Upper lobe of left lung (tissue), 6 donors: ENCODE data around the gene ZC3H14. TPM values are rescaled to one million over a fixed set of nuclear protein-coding genes. Genes with fewer than 3 reads are reported as not detected.
A peak's percentile ranks its signal among the peaks of the same experiment; 100 is the strongest.
"Not testable (repeated sequence)": the region's sequence is repeated elsewhere in the genome, so short reads cannot be mapped to it uniquely, and the experiment has no call there.

Source experiments
- ATAC-seq, 2 donors: fragments of 200-7000 bp; cut with Tn5 transposase; one replicate each; pipeline ENCODE4 v1.9.1; 2022; ENCODE audit warnings: mild to moderate bottlenecking in 2 of 2, moderate library complexity in 2 of 2; ENCODE audit not compliant: low FRiP score in 2 of 2
- DNase-seq, 2 donors: peaks; one replicate each; pipeline ENCODE4 v3.0.0-alpha.2; 2019 to 2020
- H3K27ac ChIP-seq, 4 donors: fragments of 200-600 bp; sonication (generic); one replicate each; pipeline ENCODE4 v1.5.1; 2016 to 2019
- H3K27me3 ChIP-seq, 4 donors: fragments of 200-600 bp; sonication (generic); one replicate each; pipeline ENCODE4 v1.5.1; 2017 to 2019
- H3K36me3 ChIP-seq, 4 donors: fragments of 200-600 bp; sonication (generic); one replicate each; pipeline ENCODE4 v1.5.1; 2016 to 2019
- H3K4me1 ChIP-seq, 4 donors: fragments of 200-600 bp; sonication (generic); one replicate each; pipeline ENCODE4 v1.5.1; 2018 to 2019
- H3K4me3 ChIP-seq, 4 donors: fragments of 200-600 bp; sonication (generic); one replicate each; pipeline ENCODE4 v1.5.1; 2017 to 2019; ENCODE audit warnings: mild to moderate bottlenecking in 2 of 4, moderate library complexity in 1 of 4
- H3K9me3 ChIP-seq, 4 donors: fragments of 200-600 bp; sonication (generic); one replicate each; pipeline ENCODE4 v1.5.1; 2018 to 2019
- CTCF ChIP-seq, 6 experiments: fragments of 450-650 bp in 4 of 6; fragments of 200-600 bp in 2 of 6; sonication (generic) in 2 of 6; IDR thresholded peaks; one replicate each; pipeline ENCODE4 v1.5.1; 2016 to 2019; ENCODE audit warnings: antibody characterized with exemption in 6 of 6
- EP300 ChIP-seq, 4 donors: sonication (generic); formaldehyde crosslinking; IDR thresholded peaks; one replicate each; pipeline ENCODE4 v1.5.1; 2017; ENCODE audit warnings: antibody characterized with exemption in 4 of 4, control low read depth in 2 of 4
- POLR2A ChIP-seq, 4 donors: fragments of 450-650 bp; IDR thresholded peaks; one replicate each; pipeline ENCODE4 v1.5.1; 2016 to 2017; ENCODE audit warnings: antibody characterized with exemption in 4 of 4, mild to moderate bottlenecking in 2 of 4
- POLR2AphosphoS5 ChIP-seq, 2 donors: sonication (generic); formaldehyde crosslinking; IDR thresholded peaks; one replicate each; pipeline ENCODE4 v1.5.1; 2017; ENCODE audit warnings: antibody characterized with exemption in 2 of 2
- WGBS, 2 donors: methylation state at CpG; one replicate each; pipeline ENCODE4 v1.1.5; 2017 to 2018; 5-methylcytosine and 5-hydroxymethylcytosine counted together
- total RNA-seq, 6 donors: library from RNA; depleted of rRNA in 4 of 6; stranded (reverse); fragments of >200 nt in 4 of 6; gene quantifications; one replicate each; pipeline versions ENCODE4 v1.1.0 to v1.2.1, GENCODE V29; 2016 to 2021
- donor health status: DM: no; HTN: no; CAD: no; lungs with moderate emphysema.
- donor health status: DM: no; HTN: yes; CAD: no; lungs with severe emphysema.

Gene ZC3H14
- total RNA-seq, 6 donors from 2014 or later = 48.4 to 101 (median 65.3) TPM

GRCh38 chr14:88518592-88519512 is 44.0 kb upstream of the ZC3H14 start:
- TF ChIP-seq POLR2A (IDR thresholded peaks at IDR 0.05) (no peak), POLR2AphosphoS5 (IDR thresholded peaks at IDR 0.05) (no peak), CTCF (IDR thresholded peaks at IDR 0.05) (no peak), EP300 (IDR thresholded peaks at IDR 0.05) (no peak)
- DNase-seq = no peak
- Histone ChIP-seq H3K27ac (no peak overlapping the region), H3K4me1 (peaks cover 0 to 14% (median 10%) of the 10 kb centered on the region in 4 donors), H3K36me3 (peaks cover 0 to 29% (median 4%) of the 10 kb centered on the region in 4 donors), H3K4me3 (no peak overlapping the region), H3K9me3 (no peaks in the 10 kb centered on the region), H3K27me3 (no peaks in the 10 kb centered on the region)
- no peak for ATAC-seq
- 85 to 87% methylated on average over 5 of the region's 5 CpGs for WGBS, 2 donors

GRCh38 chr14:88519907-88520306 is 42.9 kb upstream of the ZC3H14 start:
- Histone ChIP-seq H3K27me3 (no peaks in the 10 kb centered on the region), H3K4me1 (peaks cover 0 to 14% (median 10%) of the 10 kb centered on the region in 4 donors), H3K27ac (no peak overlapping the region), H3K9me3 (no peaks in the 10 kb centered on the region), H3K36me3 (peaks cover 0 to 22% (median 4%) of the 10 kb centered on the region in 4 donors), H3K4me3 (no peak overlapping the region)
- DNase-seq = no peak
- peak in 1 of 2 donors; percentile 40 for ATAC-seq
- TF ChIP-seq POLR2A (IDR thresholded peaks at IDR 0.05) (no peak), EP300 (IDR thresholded peaks at IDR 0.05) (no peak), POLR2AphosphoS5 (IDR thresholded peaks at IDR 0.05) (no peak), CTCF (IDR thresholded peaks at IDR 0.05) (no peak)
- 93 to 95% methylated on average over 2 of the region's 2 CpGs for WGBS, 2 donors

GRCh38 chr14:88521818-88522217 is 41.0 kb upstream of the ZC3H14 start:
- peaks cover 0 to 4% (median 1%) of the 10 kb centered on the region in 4 donors for H3K36me3 ChIP-seq
- 69 to 75% methylated on average over 3 of the region's 3 CpGs for WGBS, 2 donors
- H3K9me3 ChIP-seq = no peaks in the 10 kb centered on the region
- H3K4me3 ChIP-seq = no peak overlapping the region
- H3K27me3 ChIP-seq = no peaks in the 10 kb centered on the region
- no peak for ATAC-seq
- DNase-seq = no peak
- TF ChIP-seq POLR2AphosphoS5 (IDR thresholded peaks at IDR 0.05) (no peak), POLR2A (IDR thresholded peaks at IDR 0.05) (no peak), EP300 (IDR thresholded peaks at IDR 0.05) (no peak)
- peaks cover 0 to 14% (median 9%) of the 10 kb centered on the region in 4 donors for H3K4me1 ChIP-seq
- peak overlapping the region in 3 of 4 donors; percentile 14 to 41 (median 35) for H3K27ac ChIP-seq

- no peaks in the 10 kb centered on the region for H3K27me3 ChIP-seq
- 57 to 66% methylated on average over 3 of the region's 3 CpGs for WGBS, 2 donors
- no peak overlapping the region for H3K4me3 ChIP-seq
- peaks cover 0 to 14% (median 8%) of the 10 kb centered on the region in 4 donors for H3K4me1 ChIP-seq
- no peak for DNase-seq
- no peaks in the 10 kb centered on the region for H3K36me3 ChIP-seq
- H3K9me3 ChIP-seq = no peaks in the 10 kb centered on the region
- no peak for TF ChIP-seq POLR2A (IDR thresholded peaks at IDR 0.05)
- TF ChIP-seq POLR2AphosphoS5 (IDR thresholded peaks at IDR 0.05) = no peak
- peak overlapping the region in 3 of 4 donors; percentile 14 to 41 (median 35) for H3K27ac ChIP-seq
- peak in 1 of 2 donors; percentile 55 for ATAC-seq
Observed at GRCh38 chr14:88522393-88522792, 40.4 kb upstream of the ZC3H14 start.

GRCh38 chr14:88529889-88530288 is 32.9 kb upstream of the ZC3H14 start:
- peaks cover 0 to 13% (median 0%) of the 10 kb centered on the region in 4 donors for H3K36me3 ChIP-seq
- H3K27me3 ChIP-seq, H3K4me3 ChIP-seq, H3K27ac ChIP-seq, ATAC-seq, H3K9me3 ChIP-seq, DNase-seq, H3K4me1 ChIP-seq: not testable (repeated sequence)
- 100% methylated on average over 1 of the region's 1 CpG for WGBS, 2 donors

GRCh38 chr14:88533064-88533602 is 29.7 kb upstream of the ZC3H14 start:
- WGBS, 2 donors = 92 to 95% methylated on average over 6 of the region's 6 CpGs
- TF ChIP-seq EP300 (IDR thresholded peaks at IDR 0.05) (no peak), CTCF (IDR thresholded peaks at IDR 0.05) (no peak), POLR2AphosphoS5 (IDR thresholded peaks at IDR 0.05) (no peak), POLR2A (IDR thresholded peaks at IDR 0.05) (no peak)
- no peak for ATAC-seq

More at GRCh38 chr14:88533064-88533602, 29.7 kb upstream of the ZC3H14 start:
- Histone ChIP-seq H3K4me1 (peaks cover 0 to 9% (median 2%) of the 10 kb centered on the region in 4 donors), H3K27me3 (no peaks in the 10 kb centered on the region), H3K36me3 (peaks cover 0 to 13% (median 0%) of the 10 kb centered on the region in 4 donors), H3K27ac (no peak overlapping the region), H3K9me3 (no peaks in the 10 kb centered on the region), H3K4me3 (no peak overlapping the region)
- no peak for DNase-seq
